ENCODE measurements around the gene FARS2.

- no peak for TF ChIP-seq GATA2 (IDR thresholded peaks at IDR 0.05; ENCODE audit: low read depth, low read length)
- no peak for TF ChIP-seq GATA3 (IDR thresholded peaks at IDR 0.05; ENCODE audit: low read depth, low read length)
Measured at GRCh38 chr6:5776104-5776503, 514.8 kb downstream of the FARS2 start.
